IMR-90 (cell line): ENCODE measurements around the gene XYLT2. TPM values are rescaled to one million over a fixed set of nuclear protein-coding genes. Genes with fewer than 3 reads are reported as not detected.

Experiments used
- ATAC-seq: fragments of 200-7000 bp; cut with Tn5 transposase; 2 replicates; pipeline ENCODE4 v1.9.1; 2020; ENCODE audit warnings: low read depth, mild to moderate bottlenecking, moderate library complexity
- BruUV-seq: library from RNA; stranded (reverse); fragments of 400-500 nt; replicated peaks from 2 replicates; lab custom pipeline; 2021; lab: Mats Ljungman, UMichigan
- CTCF ChIA-PET: fragments of 300-600 bp; formaldehyde crosslinking; extraction: SDS; loops from one replicate; lab custom pipeline; 2021; ENCODE audit warnings: antibody characterized with exemption; lab: Yijun Ruan, JAX
- POLR2A ChIA-PET: fragments of 300-600 bp; sonication (Branson Sonifier 250); formaldehyde crosslinking; loops from one replicate; lab custom pipeline; 2022; ENCODE audit warnings: antibody characterized with exemption; ENCODE audit not compliant: unreplicated experiment; lab: Charles Lee
- DNase-seq: peaks from one replicate; pipeline ENCODE4 v3.0.0; 2013
- H2AFZ ChIP-seq: replicated peaks from 2 replicates; pipeline ENCODE3; 2013; ENCODE audit warnings: low read length, mild to moderate bottlenecking; ENCODE audit not compliant: poor library complexity
- H2AK5ac ChIP-seq: 2 replicates; pipeline ENCODE4 v1.6.1; 2013; ENCODE audit warnings: low read depth, low read length, inconsistent platforms
- H2AK9ac ChIP-seq: replicated peaks from 2 replicates; pipeline ENCODE3; 2013; ENCODE audit warnings: mild to moderate bottlenecking, low read depth, low read length, moderate library complexity; ENCODE audit not compliant: poor library complexity
- H2BK120ac ChIP-seq: 2 replicates; pipeline ENCODE4 v1.6.1; 2013; ENCODE audit warnings: low read depth, low read length, inconsistent platforms
- H2BK15ac ChIP-seq: 3 replicates; pipeline ENCODE4 v1.6.1; 2013; ENCODE audit warnings: low read depth, low read length, inconsistent platforms
- H2BK20ac ChIP-seq: 2 replicates; pipeline ENCODE4 v1.6.1; 2013; ENCODE audit warnings: low read depth, mild to moderate bottlenecking, inconsistent platforms, low read length, moderate library complexity
- H2BK5ac ChIP-seq: 2 replicates; pipeline ENCODE4 v1.6.1; 2013; ENCODE audit warnings: mild to moderate bottlenecking, low read depth, low read length, inconsistent platforms; ENCODE audit not compliant: poor library complexity, severe bottlenecking
- H3K14ac ChIP-seq: replicated peaks from 2 replicates; pipeline ENCODE4 v1.6.1; 2013; ENCODE audit warnings: low read depth, low read length, inconsistent platforms
- H3K18ac ChIP-seq: 2 replicates; pipeline ENCODE4 v1.6.1; 2013; ENCODE audit warnings: low read depth, low read length, control low read depth
- H3K23ac ChIP-seq: 2 replicates; pipeline ENCODE4 v1.6.1; 2013; ENCODE audit warnings: low read depth, low read length, inconsistent platforms
- H3K27ac ChIP-seq: 2 replicates; pipeline ENCODE4 v1.5.1; 2013; ENCODE audit warnings: mild to moderate bottlenecking, control low read depth, low read length; ENCODE audit not compliant: insufficient read depth
- H3K27me3 ChIP-seq: 2 replicates; pipeline ENCODE4 v1.6.1; 2013; ENCODE audit warnings: low read length; ENCODE audit not compliant: control insufficient read depth, insufficient read depth
- H3K36me3 ChIP-seq: 2 replicates; pipeline ENCODE4 v1.6.1; 2013; ENCODE audit warnings: low read length, mixed read lengths; ENCODE audit not compliant: control insufficient read depth, insufficient read depth
- H3K4ac ChIP-seq: 2 replicates; pipeline ENCODE4 v1.6.1; 2013; ENCODE audit warnings: low read depth, low read length, inconsistent platforms
- H3K4me1 ChIP-seq: 2 replicates; pipeline ENCODE4 v1.6.1; 2013; ENCODE audit warnings: low read length, mixed read lengths; ENCODE audit not compliant: control insufficient read depth, insufficient read depth
- H3K4me2 ChIP-seq: 2 replicates; pipeline ENCODE4 v1.6.1; 2013; ENCODE audit warnings: low read depth, mild to moderate bottlenecking, control low read depth, low read length, moderate library complexity
- H3K4me3 ChIP-seq: 2 replicates; pipeline ENCODE4 v1.5.1; 2013; ENCODE audit warnings: low read depth, mild to moderate bottlenecking, control low read depth, low read length, moderate library complexity; ENCODE audit not compliant: insufficient read depth
- H3K56ac ChIP-seq: 2 replicates; pipeline ENCODE4 v1.6.1; 2013; ENCODE audit warnings: low read length, inconsistent platforms; ENCODE audit not compliant: insufficient read depth; ENCODE audit errors: extremely low read depth
- H3K79me1 ChIP-seq, 2 experiments: 2 replicates each; pipeline ENCODE4 v1.6.1; 2013; ENCODE audit warnings: low read length in 2 of 2, inconsistent platforms in 1 of 2, low read depth in 1 of 2
- H3K9ac ChIP-seq: 2 replicates; pipeline ENCODE4 v1.6.1; 2013; ENCODE audit warnings: low read depth, low read length, control low read depth
- H3K9me1 ChIP-seq: 2 replicates; pipeline ENCODE4 v1.6.1; 2013; ENCODE audit warnings: low read length, inconsistent platforms; ENCODE audit not compliant: insufficient read depth
- H3K9me3 ChIP-seq: 2 replicates; pipeline ENCODE4 v1.6.1; 2013; ENCODE audit warnings: low read length; ENCODE audit not compliant: control insufficient read depth, insufficient read depth
- H4K20me1 ChIP-seq: 2 replicates; pipeline ENCODE4 v1.6.1; 2013; ENCODE audit warnings: low read length, inconsistent platforms; ENCODE audit not compliant: insufficient read depth
- H4K5ac ChIP-seq: 2 replicates; pipeline ENCODE4 v1.6.1; 2013; ENCODE audit warnings: mild to moderate bottlenecking, low read depth, low read length, control low read depth
- H4K8ac ChIP-seq, 2 experiments: 2 replicates each; pipeline ENCODE4 v1.6.1; 2013; ENCODE audit warnings: low read depth in 2 of 2, low read length in 2 of 2, control low read depth in 1 of 2, inconsistent platforms in 1 of 2
- H4K91ac ChIP-seq: 2 replicates; pipeline ENCODE4 v1.6.1; 2013; ENCODE audit warnings: low read depth, low read length, inconsistent platforms; ENCODE audit not compliant: insufficient read depth
- BHLHE40 ChIP-seq: fragments of 150-350 bp; IDR thresholded peaks from 2 replicates; pipeline ENCODE4 v1.6.1; 2016; ENCODE audit warnings: mild to moderate bottlenecking, low read depth, low read length
- CEBPB ChIP-seq: IDR thresholded peaks from 2 replicates; pipeline ENCODE4 v1.6.1; 2012; ENCODE audit warnings: low read depth, low read length, improper control_type of control experiment
- FOS ChIP-seq: fragments of 150-350 bp; IDR thresholded peaks from 2 replicates; pipeline ENCODE4 v1.6.1; 2016; ENCODE audit warnings: low read depth, low read length
- MAZ ChIP-seq: IDR thresholded peaks from 2 replicates; pipeline ENCODE4 v1.6.1; 2012; ENCODE audit warnings: low read depth, mild to moderate bottlenecking, low read length, improper control_type of control experiment, moderate library complexity, borderline replicate concordance
- NFE2L2 ChIP-seq: fragments of 150-350 bp; IDR thresholded peaks from 2 replicates; pipeline ENCODE4 v1.6.1; 2016; ENCODE audit warnings: low read depth, mild to moderate bottlenecking, low read length
- POLR2A ChIP-seq: IDR thresholded peaks from 2 replicates; pipeline ENCODE4 v1.6.1; 2012; ENCODE audit warnings: mild to moderate bottlenecking, low read depth, low read length
- RFX5 ChIP-seq: IDR thresholded peaks from 2 replicates; pipeline ENCODE4 v1.8.0; 2012; ENCODE audit warnings: low read depth, mild to moderate bottlenecking, low read length, moderate library complexity
- SMC3 ChIP-seq: fragments of 150-350 bp; IDR thresholded peaks from 2 replicates; pipeline ENCODE4 v1.6.1; 2016; ENCODE audit warnings: low read depth, mild to moderate bottlenecking, antibody characterized with exemption, low read length, moderate library complexity
- WGBS, 2 experiments: methylation state at CpG; one replicate each; pipeline versions ENCODE4 v1.1.5 to v1.1.7; 2013; ENCODE audit warnings: missing lambda C conversion rate in 2 of 2; ENCODE audit not compliant: insufficient read length in 1 of 2; ENCODE audit errors: extremely low coverage in 2 of 2; 5-methylcytosine and 5-hydroxymethylcytosine counted together
- dilution Hi-C: fragments of 300-500 bp; cut with HindIII; formaldehyde crosslinking; loops from one replicate; pipeline ENCODE4 v1.14.3; 2018; ENCODE audit warnings: low sequenced_read_pairs; ENCODE audit not compliant: unreplicated experiment
- in situ Hi-C: fragments of 300-500 bp; cut with MboI; formaldehyde crosslinking; loops from 3 replicates; pipeline ENCODE4 v1.14.3; 2019; ENCODE audit warnings: low sequenced_read_pairs, inconsistent platforms, mixed read lengths
- intact Hi-C: fragments of 100-400 bp; cut with micrococcal nuclease; formaldehyde crosslinking; loops from 2 replicates; pipeline ENCODE4 v1.10.0; 2022
- polyA plus RNA-seq, 3 experiments: library from polyadenylated mRNA; depleted of rRNA; stranded (reverse); fragments of >200 nt; gene quantifications; 2 replicates each; pipeline ENCODE4 v1.2.3, GENCODE V29; 2012; ENCODE audit warnings: low replicate concordance in 1 of 3
- total RNA-seq: library from RNA; depleted of rRNA; stranded (reverse); fragments of >200 nt; gene quantifications from 2 replicates; pipeline ENCODE4 v1.2.3, GENCODE V29; 2012
- TF ChIP-seq, protein P1 (sequence below): fragments of 150-350 bp; IDR thresholded peaks from 2 replicates; pipeline ENCODE4 v1.6.1; 2017; ENCODE audit warnings: mild to moderate bottlenecking, antibody characterized with exemption, low read length, low read depth
- TF ChIP-seq, protein P2 (sequence below): conservative IDR thresholded peaks from 2 replicates; pipeline ENCODE4 v1.5.1; 2012; ENCODE audit warnings: mild to moderate bottlenecking, low read depth, low read length, improper control_type of control experiment

Gene XYLT2
- total and polyA plus RNA-seq, 2 of the 4 experiments (the other 2 are of a cell fraction), result 27.7 to 31.9 TPM

DNA sequence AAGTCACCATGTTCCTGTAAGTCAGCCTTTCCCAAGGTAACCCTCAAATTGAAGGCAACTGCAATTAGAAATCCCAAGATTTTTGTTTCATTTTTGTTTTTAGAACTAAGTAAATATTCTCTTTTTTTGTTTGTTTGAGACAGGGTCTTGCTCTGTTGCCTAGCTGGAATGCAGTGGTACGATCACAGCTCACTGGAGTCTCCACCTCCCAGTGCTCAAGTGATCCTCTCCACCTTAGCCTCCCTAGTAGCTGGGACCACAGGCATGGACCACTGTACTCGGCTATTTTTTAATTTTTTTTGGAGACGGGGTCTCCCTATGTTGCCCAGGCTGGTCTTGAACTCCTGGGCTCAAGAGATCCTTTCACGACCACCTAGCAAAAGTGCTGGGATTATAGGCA lies 62.0 kb downstream of the XYLT2 start:
- no peaks in the 10 kb centered on the region for H3K4me1 ChIP-seq
- dilution Hi-C loops (no loop called here), intact Hi-C loops (no loop called here), in situ Hi-C loops (no loop called here)
- no peak overlapping the region for H2AFZ ChIP-seq
- CTCF ChIA-PET, result no interaction called here
- no peak overlapping the region for H3K23ac ChIP-seq
- H3K14ac ChIP-seq, result no peak overlapping the region
- H3K9ac ChIP-seq, result no peak overlapping the region
- no peak for DNase-seq
- no peak overlapping the region for H4K8ac ChIP-seq
- H3K9me3 ChIP-seq, result no peaks in the 10 kb centered on the region
- H2BK120ac ChIP-seq, result no peak overlapping the region
- no peak overlapping the region for H3K27ac ChIP-seq
- no peak for TF ChIP-seq BHLHE40
- TF ChIP-seq SMC3, result no peak
- no peak for TF ChIP-seq FOS
- no peak for TF ChIP-seq CEBPB
- no peak for TF ChIP-seq RFX5
- TF ChIP-seq, protein P1, sequence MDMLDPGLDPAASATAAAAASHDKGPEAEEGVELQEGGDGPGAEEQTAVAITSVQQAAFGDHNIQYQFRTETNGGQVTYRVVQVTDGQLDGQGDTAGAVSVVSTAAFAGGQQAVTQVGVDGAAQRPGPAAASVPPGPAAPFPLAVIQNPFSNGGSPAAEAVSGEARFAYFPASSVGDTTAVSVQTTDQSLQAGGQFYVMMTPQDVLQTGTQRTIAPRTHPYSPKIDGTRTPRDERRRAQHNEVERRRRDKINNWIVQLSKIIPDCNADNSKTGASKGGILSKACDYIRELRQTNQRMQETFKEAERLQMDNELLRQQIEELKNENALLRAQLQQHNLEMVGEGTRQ, result no peak
- no peak for TF ChIP-seq NFE2L2
- TF ChIP-seq MAZ, result no peak
- TF ChIP-seq POLR2A, result no peak
- TF ChIP-seq, protein P2, sequence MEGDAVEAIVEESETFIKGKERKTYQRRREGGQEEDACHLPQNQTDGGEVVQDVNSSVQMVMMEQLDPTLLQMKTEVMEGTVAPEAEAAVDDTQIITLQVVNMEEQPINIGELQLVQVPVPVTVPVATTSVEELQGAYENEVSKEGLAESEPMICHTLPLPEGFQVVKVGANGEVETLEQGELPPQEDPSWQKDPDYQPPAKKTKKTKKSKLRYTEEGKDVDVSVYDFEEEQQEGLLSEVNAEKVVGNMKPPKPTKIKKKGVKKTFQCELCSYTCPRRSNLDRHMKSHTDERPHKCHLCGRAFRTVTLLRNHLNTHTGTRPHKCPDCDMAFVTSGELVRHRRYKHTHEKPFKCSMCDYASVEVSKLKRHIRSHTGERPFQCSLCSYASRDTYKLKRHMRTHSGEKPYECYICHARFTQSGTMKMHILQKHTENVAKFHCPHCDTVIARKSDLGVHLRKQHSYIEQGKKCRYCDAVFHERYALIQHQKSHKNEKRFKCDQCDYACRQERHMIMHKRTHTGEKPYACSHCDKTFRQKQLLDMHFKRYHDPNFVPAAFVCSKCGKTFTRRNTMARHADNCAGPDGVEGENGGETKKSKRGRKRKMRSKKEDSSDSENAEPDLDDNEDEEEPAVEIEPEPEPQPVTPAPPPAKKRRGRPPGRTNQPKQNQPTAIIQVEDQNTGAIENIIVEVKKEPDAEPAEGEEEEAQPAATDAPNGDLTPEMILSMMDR, result no peak
- no peak overlapping the region for H3K4me2 ChIP-seq
- H4K91ac ChIP-seq, result no peak overlapping the region
- H3K4ac ChIP-seq, result no peak overlapping the region
- no peak overlapping the region for H2AK5ac ChIP-seq
- WGBS, 2 experiments, result no CpG with 5 or more reads among the region's 4 CpGs
- no TSS peak for BruUV-seq
- no peak overlapping the region for H2AK9ac ChIP-seq
- H3K27me3 ChIP-seq, result peaks cover 30% of the 10 kb centered on the region
- H2BK15ac ChIP-seq, result no peak overlapping the region
- no peak overlapping the region for H3K4me3 ChIP-seq
- H2BK20ac ChIP-seq, result no peak overlapping the region
- no peaks in the 10 kb centered on the region for H3K9me1 ChIP-seq
- no peak overlapping the region for H3K56ac ChIP-seq
- no peak overlapping the region for H4K5ac ChIP-seq
- no peak for ATAC-seq
- no peak overlapping the region for H3K18ac ChIP-seq
- H3K79me1 ChIP-seq, result no peaks in the 10 kb centered on the region
- no peaks in the 10 kb centered on the region for H4K20me1 ChIP-seq
- POLR2A ChIA-PET, result no interaction called here
- no peaks in the 10 kb centered on the region for H3K36me3 ChIP-seq
- H2BK5ac ChIP-seq, result no peak overlapping the region
